Endothelial cell of umbilical vein (primary cell): ENCODE data around the gene ARMH3.
"Not testable (repeated sequence)": the region's sequence is repeated elsewhere in the genome, so short reads cannot be mapped to it uniquely, and the experiment has no call there.

Experiments used
- CTCF ChIP-seq, 2 donors: IDR thresholded peaks; 1 replicate in 1 of 2; 2 replicates in 1 of 2; pipeline ENCODE4 v1.5.1; 2011; ENCODE audit warnings: low read length in 2 of 2, mild to moderate bottlenecking in 2 of 2, moderate library complexity in 2 of 2, control low read depth in 1 of 2, inconsistent platforms in 1 of 2, low read depth in 1 of 2; ENCODE audit not compliant: insufficient read depth in 1 of 2; ENCODE audit errors: extremely low read depth in 1 of 2
- EZH2 ChIP-seq: IDR thresholded peaks from 2 replicates; pipeline ENCODE4 v1.6.1; 2012; ENCODE audit warnings: borderline replicate concordance, low read depth, mild to moderate bottlenecking, moderate library complexity, low read length, inconsistent platforms; ENCODE audit not compliant: severe bottlenecking
- FOS ChIP-seq: IDR thresholded peaks from 2 replicates; pipeline ENCODE4 v1.6.1; 2011; ENCODE audit warnings: mild to moderate bottlenecking, low read length, moderate library complexity, borderline replicate concordance; ENCODE audit not compliant: insufficient read depth
- JUN ChIP-seq: IDR thresholded peaks from 2 replicates; pipeline ENCODE4 v1.6.1; 2011; ENCODE audit warnings: borderline replicate concordance, low read depth; ENCODE audit not compliant: insufficient read length, insufficient read depth
- MAX ChIP-seq: IDR thresholded peaks from 2 replicates; pipeline ENCODE4 v1.6.1; 2011; ENCODE audit not compliant: insufficient read depth, insufficient read length
- MYC ChIP-seq: IDR thresholded peaks from one replicate; pipeline ENCODE4 v1.6.1; 2011; ENCODE audit warnings: mild to moderate bottlenecking, low read depth, low read length
- POLR2A ChIP-seq: IDR thresholded peaks from 2 replicates; pipeline ENCODE4 v1.6.1; 2012; ENCODE audit warnings: low read depth, mild to moderate bottlenecking, control low read depth, low read length
- POLR2AphosphoS5 ChIP-seq: IDR thresholded peaks from 2 replicates; pipeline ENCODE4 v1.6.1; 2012; ENCODE audit warnings: low read depth, mild to moderate bottlenecking, control low read depth, low read length, moderate library complexity; ENCODE audit not compliant: insufficient read depth

- not testable (repeated sequence) for TF ChIP-seq CTCF (IDR thresholded peaks at IDR 0.05; ENCODE audit: extremely low read depth in 1 of 2, insufficient read depth in 1 of 2, low read depth in 1 of 2, low read length in 2 of 2); POLR2A; MAX; EZH2; MYC; POLR2AphosphoS5; FOS; JUN
Measured at GRCh38 chr10:101980677-101981076, 75.3 kb downstream of the ARMH3 start.
